Eye (tissue), 1 donor: ENCODE measurements around the gene PA2G4.
"Not testable (repeated sequence)": the region's sequence is repeated elsewhere in the genome, so short reads cannot be mapped to it uniquely, and the experiment has no call there.

Source experiments
- DNase-seq: peaks from one replicate; pipeline ENCODE4 v3.0.0-alpha.2; 2015

PA2G4 gene

DNA sequence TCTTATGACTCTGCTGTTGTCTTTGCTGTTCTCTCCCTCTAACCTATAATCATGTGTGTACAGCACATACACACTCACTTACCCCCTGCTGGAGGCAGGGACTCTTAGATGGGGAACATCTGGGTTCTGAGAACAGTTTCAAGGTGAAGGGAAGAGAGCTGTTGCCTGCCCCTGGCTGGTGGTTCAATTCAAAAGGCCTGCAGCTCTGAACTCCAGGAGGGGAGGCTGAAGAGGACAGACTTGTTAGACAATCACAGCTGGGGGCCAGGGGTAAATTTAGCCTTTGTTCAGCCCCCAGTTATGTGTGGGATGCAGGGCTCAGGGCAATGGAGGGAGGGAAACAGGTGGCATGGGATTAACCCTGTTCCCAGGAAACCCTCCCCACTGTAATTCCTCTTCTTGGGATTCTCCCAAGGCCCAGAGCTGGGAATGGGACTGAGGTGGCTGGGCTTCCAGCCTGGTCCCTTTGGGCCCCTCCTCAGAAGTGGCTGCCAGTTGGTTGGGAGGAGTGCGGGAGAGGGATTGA, 50.0 kb downstream of the PA2G4 start:
- no peak for DNase-seq

DNA sequence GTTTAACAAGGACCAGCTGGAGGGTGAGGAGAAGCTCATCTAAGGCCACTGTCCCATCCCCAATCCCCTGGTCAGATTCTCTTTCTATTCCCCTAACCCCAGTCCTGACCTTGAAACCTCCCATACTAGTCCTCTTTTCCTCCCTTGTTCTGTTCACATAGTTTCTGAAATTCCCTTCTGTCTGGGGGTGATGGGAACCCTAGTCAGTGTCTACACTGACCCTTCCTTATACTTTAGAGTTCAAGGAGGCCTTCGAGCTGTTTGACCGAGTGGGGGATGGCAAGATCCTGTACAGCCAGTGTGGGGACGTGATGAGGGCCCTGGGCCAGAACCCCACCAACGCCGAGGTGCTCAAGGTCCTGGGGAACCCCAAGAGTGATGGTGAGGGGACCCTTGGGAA, 50.5 kb downstream of the PA2G4 start:
- DNase-seq, result no peak

DNA sequence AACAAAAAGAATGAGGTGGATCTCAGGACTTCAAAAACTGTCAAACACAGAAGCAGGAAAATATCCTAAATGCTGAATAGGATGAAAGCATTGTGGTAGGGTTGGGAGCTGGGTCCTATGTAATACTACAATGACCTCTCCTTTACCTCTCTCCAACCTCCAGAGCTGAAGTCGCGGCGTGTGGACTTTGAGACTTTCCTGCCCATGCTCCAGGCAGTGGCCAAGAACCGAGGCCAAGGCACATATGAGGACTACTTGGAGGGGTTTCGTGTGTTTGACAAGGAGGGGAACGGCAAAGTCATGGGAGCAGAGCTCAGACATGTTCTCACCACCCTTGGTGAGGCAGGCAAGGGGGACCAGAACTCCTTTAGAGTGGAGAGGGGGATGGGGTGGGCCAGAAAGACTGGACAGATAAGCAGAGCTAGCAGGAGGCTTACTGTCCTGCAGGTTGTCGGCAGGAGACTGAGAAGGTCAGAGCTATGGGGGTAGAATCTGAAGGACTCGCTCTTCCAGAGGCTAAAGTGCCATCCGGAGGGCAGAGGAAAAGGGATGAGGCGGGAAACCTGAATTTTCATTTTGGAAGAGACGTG, 51.0 kb downstream of the PA2G4 start:
- no peak for DNase-seq

DNA sequence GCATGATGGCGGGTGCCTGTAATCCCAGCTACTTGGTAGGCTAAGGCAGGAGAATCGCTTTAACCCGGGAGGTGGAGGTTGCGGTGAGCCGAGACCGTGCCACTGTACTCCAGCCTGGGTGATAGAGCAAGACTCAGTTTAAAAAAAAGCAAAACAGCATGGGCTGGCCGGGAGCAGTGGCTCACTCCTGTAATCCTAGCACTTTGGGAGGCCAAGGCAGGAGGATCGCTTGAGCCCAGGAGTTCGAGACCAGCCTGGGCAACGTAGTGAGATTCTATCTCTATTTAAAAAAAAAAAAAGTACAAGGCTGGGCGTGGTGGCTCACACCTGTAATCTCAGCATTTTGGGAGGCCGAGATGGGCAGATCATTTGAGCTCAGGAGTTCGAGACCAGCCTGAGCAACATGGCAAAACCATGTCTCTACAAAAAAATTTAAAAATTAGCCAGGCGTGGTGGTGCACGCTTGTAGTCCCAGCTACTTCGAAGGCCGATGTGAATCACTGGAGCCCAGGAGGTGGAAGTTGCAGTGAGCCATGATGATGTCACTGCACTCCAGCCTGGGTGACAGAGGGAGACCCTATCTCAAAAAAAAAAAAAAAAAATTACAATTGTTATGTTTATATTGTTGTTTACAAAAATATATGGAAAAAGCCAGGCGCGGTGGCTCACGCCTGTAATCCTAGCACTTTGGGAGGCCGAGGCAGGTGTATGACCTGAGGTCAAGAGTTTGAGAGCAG, 52.3 kb downstream of the PA2G4 start:
- not testable (repeated sequence) for DNase-seq

DNA sequence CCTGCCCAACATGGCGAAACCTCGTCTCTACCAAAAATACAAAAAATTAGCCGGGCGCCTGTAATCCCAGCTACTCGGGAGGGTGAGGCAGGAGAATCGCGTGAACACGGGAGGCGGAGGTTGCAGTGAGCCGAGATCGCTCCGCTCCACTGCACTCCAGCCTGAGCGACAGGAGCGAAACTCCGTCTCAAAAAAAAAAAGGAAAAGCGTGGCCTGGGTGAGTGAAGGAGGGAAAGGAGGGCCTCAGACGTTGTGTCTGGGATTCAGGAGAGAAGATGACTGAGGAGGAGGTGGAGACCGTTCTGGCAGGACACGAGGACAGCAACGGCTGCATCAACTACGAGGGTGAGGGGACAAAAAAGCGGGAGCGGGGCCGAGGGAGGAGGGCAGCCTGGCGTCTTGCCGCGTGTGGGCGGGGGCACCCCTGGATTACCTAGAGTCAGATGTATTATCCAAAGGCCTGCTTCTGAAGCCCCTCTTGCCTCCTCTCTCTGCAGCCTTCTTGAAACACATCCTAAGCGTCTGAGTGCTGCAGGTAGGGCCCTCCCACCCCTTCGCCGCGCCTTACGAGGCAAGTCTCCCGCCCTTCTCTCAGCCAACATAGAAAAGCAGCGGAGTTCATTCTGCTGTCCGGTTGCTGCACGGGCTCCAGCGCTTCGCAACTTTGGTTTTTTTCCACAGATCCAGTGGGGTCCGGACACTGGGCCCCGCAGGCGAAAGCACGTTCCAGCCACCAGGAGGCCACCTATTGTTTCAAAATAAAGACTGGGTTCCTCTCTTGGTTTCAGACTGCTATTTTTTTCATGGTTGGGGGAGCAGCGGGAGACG, 53.1 kb downstream of the PA2G4 start:
- DNase-seq, result peak; percentile 93

DNA sequence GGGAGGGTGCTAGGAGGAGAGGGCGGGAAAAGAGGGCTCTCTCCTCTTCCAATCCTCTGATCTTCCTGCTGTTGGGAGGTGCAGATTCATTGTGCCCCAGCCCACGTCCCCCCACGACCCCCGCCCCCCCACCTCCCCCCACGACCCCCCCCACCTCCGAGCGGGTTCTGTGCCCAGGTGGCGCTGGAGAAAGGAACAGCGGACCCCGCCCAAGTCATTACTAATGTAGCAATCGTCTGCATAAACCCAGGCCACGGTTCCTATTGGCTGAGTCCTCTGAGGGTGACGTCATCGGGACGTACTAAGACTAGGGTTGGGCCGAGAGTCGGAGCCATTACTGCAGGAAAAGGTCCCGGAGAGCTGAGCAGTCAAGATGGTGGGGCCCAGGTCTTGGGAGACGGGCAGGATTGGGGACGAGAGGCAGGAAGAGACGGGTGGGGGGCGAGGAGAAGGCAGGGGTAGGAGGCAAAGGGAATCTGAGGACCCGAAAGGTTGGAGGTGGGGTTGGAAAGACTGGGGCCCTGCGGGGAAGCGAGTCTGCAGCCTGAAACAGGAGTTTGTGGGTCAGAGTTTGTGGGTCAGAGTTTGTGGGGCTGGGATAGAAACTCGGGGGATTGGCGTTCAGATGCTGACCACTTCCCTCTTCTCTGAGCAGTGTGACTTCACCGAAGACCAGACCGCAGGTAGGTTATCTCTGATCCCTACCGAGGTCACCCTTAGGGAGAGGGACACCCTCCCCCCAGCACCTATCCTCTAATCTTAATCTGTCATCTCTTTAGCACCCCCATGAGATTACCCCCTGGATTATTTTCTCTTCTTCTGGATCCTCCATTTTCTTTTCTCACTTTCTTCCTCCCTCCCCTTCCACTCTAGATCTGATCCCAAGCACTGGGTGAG, 53.9 kb downstream of the PA2G4 start, which contains the start of gene MYL6:
MYL6 (plus strand) TSS at position 331 of the 897 bp plus-strand sequence; CDS start at position 374, 43 bp downstream.
- DNase-seq, result peak; percentile 99

DNA sequence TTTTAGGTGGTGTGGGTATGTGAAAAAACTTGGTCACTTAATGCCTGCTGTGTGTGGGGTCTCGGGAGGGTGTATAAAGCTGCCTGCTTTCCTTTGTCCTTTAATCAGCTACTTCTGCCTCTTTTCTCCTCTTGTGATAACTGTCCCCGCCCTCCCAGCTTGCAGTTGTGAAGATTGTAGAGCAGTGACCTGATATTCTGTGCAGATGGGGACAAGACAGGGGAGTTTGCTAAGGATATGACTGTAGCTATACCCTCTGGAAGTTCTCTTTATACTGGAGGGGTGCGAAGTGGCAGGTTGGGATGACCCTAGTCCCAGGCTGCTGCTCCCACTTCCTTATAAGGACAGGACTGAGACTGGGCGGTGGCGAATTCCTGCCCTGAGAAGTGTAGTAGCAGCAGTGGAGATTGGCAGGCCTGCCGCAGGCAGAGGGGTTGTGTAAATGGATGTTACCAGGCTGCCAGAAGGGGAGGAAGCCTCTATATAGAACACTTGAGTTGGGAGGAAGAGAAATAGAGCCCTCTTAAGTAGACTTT, 54.6 kb downstream of the PA2G4 start:
- peak; percentile 75 for DNase-seq

DNA sequence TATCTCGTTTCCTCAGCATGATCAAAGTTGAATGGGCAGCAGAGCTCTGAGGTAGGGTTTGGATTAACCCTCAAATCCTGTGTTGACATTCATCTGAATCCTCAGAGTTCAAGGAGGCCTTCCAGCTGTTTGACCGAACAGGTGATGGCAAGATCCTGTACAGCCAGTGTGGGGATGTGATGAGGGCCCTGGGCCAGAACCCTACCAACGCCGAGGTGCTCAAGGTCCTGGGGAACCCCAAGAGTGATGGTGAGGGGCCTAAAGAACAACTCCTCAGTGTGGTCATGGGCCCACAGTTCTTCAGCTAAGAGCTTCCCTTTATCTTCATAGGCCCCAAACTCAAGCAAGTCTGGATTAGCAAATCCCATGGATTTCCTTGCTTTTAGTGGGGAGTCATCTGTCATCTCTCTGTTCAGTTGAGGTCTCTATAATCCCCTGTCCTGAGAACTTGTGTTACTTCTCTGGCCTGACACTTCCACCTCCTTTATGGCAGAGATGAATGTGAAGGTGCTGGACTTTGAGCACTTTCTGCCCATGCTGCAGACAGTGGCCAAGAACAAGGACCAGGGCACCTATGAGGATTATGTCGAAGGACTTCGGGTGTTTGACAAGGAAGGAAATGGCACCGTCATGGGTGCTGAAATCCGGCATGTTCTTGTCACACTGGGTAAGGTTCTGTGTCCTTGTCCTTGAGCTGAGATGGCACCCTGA, 55.3 kb downstream of the PA2G4 start:
- DNase-seq, result no peak

DNA sequence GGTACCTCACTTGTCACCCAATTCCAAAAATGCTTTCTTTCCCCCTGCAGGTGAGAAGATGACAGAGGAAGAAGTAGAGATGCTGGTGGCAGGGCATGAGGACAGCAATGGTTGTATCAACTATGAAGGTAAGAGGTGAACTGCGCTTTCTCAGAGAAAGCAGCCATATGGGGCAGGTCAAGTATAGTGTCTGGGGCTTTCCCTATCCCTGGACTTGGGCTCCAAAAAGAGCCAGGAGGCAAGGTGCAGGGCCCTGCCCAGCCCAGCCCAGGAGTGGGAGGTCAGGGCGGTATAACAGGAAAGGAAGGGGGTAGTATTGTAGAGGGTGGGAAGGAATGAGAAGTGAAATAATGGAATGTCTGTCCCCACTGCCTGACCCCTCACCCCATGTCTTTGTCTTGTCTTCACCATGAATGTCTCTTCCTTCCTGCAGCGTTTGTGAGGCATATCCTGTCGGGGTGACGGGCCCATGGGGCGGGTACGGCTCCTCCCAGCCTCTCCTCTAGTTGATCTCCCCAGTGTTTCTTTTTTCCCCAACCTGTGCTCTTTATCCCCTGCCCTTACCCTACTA, 55.9 kb downstream of the PA2G4 start:
- no peak for DNase-seq

DNA sequence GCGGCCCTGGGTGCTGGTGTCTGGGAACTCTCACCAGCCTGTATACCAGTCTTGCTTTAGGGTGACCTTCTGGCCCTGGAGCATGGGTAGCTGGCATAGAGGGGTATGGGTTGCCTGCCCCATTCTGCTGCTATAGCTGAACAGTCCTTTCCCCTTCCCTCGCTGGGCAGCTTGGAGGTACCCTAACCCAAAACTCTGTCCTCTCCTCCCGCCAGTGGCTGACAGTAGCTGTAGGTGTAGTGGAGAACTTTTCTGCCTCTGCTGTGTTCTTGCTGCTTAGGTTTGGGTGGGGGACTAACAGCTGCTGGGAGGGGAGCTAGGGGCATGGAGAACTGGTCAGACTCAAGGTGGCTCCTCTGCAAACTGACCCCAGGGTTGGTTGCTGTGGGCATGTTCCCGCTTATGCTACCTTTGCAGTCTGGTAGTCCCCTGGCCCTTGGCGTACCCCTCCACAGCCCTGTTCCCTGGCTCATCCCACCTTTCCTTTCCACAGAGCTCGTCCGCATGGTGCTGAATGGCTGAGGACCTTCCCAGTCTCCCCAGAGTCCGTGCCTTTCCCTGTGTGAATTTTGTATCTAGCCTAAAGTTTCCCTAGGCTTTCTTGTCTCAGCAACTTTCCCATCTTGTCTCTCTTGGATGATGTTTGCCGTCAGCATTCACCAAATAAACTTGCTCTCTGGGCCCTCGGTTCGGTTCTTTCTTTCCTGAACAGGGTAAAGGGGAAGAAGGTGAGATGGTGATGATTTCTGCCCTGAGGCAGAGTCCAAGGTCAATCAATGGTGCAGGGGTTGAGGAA, 56.7 kb downstream of the PA2G4 start:
- DNase-seq, result no peak

DNA sequence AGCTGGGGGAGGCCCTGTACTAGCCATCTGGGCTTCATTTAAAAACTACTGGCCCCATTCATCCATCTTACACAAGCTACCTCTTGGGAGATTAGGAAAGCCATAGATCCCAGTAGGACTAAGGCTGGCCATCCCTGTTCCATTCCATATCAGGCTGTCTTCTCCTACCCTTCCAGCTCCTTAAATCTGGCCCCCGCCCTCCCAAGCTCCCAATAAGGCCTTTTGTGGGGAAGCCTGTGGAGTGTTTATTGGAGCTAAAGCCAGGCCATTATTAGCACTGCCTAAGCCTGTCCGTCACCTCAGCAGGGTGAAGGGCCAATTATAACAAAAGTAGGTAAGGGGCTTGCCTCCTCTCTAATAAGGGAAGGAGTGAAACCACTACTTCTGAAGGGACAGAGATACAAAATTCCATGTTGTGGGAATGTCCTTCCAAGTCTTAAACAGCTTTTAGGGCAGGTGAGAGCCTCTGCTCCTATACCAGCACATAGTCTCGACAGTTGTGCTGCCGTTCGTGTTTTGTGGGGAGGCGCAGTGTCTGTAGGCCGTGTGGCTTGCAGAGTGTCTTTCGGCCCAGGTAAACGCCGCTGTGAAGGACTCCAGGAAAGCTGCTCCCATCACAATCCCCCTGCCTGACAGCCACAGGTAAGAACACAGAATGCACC, 57.5 kb downstream of the PA2G4 start:
- DNase-seq, result no peak

DNA sequence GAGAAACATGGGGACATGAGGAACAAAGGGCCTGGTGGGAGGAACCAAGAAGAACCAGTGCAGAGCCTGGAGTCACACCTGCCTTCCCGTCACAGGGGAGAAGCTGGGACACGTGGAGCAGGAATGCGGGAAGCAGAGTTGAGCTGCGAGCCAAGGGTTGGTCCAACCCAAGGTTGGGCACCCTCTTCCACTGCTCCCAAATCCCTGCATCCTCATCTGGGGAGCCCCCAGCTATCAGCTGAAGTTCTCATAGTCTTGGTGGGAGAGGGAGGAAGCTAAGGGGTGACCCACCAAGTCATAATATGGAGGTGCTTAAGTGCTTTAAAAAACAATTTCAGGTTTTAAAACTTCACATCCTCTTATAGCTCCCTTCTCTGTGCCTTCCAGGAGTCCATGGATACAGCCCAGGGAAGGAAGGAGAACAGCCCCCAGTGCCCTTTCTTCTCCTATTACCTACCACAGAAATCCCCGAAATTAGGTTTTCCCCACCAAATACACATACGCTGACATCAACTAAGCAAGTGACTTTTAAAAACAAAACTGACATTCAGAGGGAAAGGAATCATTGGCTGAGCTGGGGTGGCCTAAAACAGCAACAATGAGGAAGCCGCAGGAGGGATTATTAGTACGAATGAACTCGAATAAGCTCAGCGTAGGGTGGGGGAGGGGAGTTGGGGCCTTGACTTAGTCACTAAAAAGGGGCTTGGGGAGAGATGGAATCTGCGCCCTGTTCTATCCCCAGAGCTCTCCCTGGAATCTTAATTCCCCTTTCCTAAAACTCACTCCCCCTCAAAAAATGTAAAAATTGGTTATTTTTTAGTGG, 58.3 kb downstream of the PA2G4 start:
- DNase-seq, result peak; percentile 41
